GM19099 (cell line): Measurements from ENCODE around the gene UBTD1.

ENCODE experiments used
- POLR2A ChIP-seq: IDR thresholded peaks from 3 replicates; pipeline ENCODE4 v1.6.1; 2011; ENCODE audit warnings: low read depth; ENCODE audit not compliant: insufficient read length; ENCODE audit errors: extremely low read depth

UBTD1 gene

DNA sequence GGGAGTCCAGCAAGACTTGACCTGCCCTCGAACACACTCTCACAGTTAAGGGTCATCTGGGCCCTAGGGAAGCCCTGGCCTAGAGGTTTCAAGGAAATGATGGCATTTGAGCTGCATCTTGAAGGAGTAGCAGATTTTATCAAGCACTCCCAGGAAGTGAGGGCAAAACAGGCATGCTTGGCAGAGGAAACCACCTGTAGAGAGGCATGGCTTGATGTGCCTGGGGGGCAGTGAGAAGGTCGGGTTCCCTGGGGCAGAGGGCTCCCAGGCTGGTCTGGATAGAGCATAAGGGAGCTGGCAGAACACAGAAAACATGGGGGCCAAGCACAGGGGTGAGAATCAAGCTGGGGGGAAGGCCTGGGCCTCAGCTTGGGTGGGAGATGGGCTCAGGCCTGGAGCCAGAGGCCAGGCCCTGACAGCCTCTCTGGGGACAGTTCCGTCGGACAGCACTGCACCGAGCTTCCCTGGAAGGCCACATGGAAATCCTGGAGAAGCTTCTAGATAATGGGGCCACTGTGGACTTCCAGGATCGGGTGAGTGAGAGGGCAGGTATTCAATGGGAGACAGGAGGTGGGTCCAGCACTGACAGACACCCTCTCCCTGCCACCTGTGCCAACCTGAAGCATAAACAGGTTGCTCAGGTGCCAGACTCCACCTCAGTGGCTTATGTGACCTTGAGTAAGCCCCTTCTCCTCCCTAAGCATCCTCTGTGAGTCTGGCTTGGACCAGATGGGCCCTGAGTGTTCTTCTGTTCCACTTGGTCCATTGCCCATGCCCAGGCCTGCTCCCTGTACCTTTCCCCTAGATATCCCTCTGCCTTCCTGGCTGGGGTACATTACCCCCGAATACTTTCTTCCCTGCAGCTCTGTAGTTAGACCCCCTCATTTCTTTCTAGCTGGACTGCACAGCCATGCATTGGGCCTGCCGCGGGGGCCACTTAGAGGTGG, 82.0 kb downstream of the UBTD1 start:
- TF ChIP-seq POLR2A, result no peak

DNA sequence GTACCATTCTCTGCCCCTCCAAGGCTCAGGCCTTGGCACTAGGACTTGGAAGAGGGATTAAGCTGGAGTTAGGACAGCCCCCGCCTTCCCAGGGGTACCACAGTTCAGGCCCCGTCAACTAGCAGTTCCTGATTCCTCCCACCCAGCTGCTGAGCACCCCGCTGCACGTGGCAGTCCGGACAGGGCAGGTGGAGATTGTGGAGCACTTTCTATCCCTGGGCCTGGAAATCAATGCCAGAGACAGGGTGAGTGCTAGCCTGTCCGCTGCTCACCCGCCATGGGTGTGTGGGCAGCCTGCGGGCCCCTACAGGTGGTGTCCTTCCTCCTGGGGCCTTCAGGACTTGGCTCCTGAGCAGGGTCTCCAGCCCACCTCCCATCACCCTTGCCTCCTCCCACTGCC, 83.4 kb downstream of the UBTD1 start:
- no peak for TF ChIP-seq POLR2A

DNA sequence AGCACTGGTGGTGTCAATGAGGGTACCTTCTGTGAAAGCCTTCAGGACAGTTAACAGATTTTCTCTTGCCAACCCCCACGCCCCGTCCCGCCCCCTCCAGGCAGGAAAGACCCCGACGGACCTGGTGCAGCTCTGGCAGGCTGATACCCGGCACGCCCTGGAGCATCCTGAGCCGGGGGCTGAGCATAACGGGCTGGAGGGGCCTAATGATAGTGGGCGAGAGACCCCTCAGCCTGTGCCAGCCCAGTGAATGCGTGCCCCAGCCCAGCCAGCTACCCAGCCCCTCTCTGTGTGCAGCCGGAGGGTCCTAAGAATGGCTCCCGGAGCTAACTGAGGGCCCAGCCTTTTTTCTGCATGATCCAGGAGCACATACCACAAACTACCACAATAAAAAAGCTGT, 84.8 kb downstream of the UBTD1 start:
- TF ChIP-seq POLR2A, result no peak

DNA sequence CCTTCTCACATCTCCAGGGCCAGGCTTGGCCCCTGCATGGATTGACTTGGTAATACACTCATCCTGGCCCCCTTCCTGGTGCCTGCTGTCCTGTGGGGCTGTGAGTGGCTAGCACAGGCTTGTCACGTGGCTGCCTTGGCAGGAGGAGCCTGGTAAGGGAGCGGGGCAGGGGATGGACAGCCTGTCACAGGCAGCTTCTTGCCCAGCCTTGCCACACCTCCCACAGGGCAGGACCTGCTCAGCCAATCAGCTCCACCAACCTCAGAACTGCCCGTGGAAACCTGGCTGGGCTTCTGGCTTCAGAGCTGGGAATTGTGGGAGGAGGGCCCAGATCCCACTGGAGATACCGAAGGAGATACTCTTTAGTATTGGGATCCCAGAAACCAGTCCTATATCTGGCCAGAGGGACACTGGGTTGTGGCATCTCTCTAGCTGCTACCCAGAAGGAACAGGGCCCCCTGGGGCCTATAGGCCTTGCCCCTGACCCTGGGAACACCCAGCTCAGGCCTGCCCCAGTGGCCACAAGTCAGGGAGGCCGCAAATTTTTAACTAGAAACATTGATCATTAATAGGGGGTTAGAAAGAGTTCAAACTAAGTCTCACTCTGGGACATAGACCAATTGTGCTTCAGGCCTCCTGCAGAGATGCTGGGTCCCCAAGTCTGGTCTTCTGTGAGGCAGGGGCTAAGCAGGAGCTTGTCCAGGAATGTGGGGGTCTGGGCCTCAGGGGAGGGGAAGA, 85.5 kb downstream of the UBTD1 start, which contains the start of gene HOGA1:
HOGA1 (plus strand) TSS at position 330 of the 738 bp plus-strand sequence; CDS start at position 645, 315 bp downstream.
- no peak for TF ChIP-seq POLR2A

DNA sequence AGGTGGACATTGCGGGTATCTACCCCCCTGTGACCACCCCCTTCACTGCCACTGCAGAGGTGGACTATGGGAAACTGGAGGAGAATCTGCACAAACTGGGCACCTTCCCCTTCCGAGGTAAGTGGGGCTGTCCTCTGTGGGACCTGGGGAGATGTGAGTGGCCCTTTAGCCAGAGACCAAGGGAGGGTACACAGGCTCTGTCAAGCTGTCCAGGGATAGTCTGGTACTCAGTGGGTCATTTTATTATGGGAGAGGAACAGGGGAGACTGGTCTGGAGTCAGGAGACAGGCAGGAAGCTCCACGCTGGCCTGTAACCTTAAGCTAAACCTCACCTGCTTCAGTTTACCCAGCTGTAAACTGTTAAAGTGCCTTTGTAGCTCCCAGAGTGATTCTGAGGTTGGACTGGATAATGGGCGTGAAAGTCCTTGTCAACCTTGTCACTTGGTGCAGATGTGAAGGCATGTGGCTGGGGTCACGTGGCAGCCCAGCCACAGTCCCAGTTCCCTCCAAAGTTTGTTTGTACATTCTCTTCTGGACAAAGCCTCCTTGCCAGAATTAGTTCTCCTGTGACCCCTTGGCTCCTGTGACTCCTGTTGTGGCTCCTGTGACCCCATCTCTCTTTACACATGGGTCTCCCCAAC, 86.2 kb downstream of the UBTD1 start:
- no peak for TF ChIP-seq POLR2A

DNA sequence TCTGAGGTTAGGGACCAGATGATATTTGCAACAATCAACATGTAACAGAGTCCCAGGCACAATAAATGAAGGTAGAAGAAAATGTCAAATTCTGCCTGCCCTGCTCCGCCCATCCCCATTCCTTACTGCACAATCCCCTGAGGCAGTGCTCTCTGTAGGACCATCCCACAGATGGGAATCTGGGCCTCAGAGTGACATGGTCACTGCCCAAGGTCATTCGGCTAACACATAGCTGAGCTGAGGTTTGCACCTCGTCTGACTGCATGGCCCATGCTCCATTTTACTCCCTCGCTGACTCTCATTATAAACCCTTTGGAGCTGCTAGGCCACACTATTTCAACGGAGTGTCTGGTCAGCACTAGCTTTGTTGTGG, 86.7 kb downstream of the UBTD1 start:
- no peak for TF ChIP-seq POLR2A

DNA sequence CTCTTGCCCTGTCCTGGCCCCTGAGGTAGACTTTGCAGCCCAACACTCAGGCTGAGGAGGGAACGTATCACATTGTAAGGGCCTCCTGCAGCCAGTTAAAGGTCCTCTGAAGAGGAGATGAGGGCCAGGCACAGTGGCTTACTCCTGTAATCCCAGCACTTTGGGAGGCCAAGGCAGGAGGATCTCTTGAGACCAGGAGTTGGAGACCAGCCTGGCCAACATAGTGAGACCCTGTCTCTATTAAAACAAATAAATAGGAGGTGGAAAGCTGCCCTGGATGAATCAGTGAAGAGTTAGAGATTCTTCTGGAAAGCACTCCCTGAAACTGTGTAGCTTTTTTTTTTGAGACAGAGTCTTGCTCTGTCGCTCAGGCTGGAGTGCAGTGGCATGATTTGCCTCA, 88.5 kb downstream of the UBTD1 start:
- no peak for TF ChIP-seq POLR2A

DNA sequence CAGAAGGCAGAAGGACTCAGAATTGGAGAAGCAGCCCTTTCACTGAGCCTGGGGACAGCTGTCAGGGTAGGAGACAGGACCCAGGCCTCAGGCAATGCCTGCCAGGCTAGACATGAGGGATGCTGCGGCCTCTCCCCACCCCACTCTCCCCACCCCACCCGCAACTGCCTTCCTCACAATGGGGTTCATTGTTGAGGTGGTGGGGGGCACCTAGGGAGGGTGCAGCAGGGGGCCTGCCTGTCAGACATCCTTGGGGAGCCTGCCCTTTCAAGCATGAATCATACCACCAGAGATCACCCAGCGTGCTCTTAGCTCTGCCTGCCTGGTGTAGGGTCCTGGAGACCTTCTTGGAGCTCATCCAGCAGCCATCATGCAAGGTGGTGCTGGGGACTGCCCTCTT, 90.8 kb downstream of the UBTD1 start, which contains the start of gene C10orf62:
C10orf62 (plus strand) TSS at position 243 of the 400 bp plus-strand sequence. CDS start 177 bp downstream, outside the sequence.
- TF ChIP-seq POLR2A, result no peak

DNA sequence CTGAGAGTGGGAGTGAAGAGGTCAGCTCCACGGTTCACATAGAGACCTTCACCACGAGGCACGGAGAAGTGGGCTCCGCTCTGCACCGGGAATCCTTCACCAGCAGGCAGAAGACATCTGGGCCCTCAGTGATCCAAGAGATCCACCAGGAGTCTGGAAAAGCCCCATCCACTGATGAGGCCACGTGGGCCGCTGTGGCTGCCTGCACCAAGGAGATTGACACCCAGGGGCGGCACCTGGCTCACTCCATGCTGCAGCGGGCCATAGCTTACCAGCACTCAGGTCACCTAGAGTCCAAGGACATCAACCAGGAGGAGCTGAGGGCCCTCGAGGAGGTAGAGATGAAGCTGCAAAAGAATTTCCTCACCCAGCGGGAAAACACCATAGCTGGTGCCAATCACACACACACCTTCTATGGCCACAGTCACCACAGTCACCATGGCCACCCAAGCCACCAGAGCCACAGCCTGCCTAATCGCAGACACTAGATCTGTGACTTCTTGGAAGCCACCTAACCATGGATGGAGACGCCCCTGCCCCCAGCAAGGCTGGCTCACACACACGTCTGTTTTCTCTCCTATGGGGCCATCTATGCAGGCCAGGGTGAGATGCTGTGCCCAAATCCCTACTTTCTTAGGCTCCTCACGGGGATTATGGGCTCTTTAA, 91.5 kb downstream of the UBTD1 start:
- TF ChIP-seq POLR2A, result no peak

DNA sequence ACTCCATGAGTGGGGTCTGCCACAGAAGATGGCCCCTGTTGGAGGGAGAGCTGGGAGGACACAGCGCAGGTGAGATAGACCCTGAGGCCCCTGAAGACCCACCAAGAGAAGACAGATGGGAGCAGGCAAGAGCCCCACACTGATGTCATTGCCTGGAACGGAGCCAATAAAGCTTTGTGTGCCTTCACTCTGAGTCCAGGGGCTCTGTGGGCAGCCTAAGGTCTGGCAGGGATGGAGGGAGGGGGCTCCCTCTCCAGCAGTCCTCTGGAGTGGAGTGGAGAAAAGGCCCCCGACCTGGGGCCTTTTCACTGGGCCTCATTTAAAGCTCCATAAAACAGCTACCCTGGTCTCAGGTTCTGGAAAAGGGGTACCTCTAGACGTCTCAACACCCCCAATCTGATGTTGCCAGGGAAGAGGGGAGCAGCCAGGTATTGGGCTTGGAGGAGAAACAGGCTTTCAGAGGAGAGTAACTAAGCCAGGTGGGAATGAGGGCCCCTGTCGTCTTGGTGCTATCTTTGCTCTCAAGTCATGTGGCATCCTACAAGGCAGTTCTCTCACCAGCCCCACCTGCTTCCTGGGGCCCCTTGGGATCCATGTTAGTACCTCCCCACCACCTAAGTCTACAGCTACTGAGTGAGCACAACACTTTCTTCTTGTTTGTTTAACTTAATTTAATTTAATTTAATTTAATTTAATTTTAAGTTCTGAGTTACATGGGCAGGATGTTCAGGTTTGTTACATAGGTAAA, 92.2 kb downstream of the UBTD1 start:
- no peak for TF ChIP-seq POLR2A

DNA sequence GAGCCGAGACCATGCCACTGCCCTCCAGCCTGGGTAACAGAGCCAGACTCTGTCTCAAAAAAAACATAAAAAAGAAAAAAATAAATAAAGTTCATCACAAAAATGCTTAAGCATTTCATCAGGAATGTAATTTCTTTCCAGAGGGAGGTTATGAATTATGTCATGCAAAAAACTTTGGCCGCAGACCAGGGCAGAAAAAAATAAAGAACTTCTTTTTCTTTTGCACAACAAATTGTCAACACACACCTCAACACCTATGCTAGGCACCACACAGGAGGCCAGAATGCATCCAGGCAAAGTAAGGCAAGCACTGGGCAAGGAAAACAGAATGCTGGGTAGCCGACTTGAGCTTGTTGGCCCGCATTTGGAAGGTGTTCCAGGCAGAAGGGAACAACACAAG, 94.7 kb downstream of the UBTD1 start:
- TF ChIP-seq POLR2A, result no peak

DNA sequence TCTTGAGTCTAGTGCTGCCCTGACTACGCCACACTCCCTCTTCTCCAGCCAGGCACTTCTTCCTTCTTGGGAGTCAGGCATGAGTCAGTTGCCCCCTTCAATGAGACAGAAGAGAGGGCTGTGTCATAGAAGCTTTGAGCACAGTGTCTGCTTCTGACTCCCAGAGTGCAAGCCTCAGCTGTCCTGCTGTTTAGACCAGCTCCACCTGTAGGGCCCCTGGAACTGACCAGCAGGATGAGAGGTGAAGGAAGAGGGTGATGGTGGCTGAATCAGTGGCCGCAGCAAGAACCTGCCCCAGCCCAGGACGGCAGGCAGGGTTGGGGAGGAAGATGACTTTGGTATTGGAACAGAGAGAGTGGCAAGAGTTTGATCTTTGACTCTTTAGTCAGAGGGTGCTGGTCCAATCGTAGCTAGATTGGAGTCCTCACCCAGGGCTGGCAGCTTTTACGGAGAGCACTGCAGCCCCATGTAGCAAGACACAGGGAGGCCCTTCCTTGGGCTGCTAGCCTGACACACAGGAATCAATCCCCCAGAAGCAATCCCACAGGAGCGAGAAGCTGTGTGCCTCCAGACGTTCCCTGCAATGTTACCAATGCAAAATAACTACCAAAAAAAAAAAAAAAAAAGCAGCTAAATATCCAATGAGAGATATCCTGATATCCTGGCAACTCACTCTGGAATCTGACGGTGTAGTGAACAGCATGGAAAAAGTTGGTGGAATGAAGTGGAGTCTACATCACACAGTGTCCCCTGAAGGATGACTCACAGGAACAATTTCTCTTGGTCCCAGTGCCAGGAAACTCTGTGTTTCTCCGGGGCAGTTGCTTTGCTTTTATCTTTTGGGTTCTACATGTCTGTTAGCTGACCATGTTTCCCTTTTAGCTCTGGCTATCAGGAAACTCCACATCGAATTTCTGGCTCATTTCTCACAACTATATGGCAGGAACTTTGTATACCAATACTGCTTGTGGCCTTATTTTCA, 97.7 kb downstream of the UBTD1 start:
- TF ChIP-seq POLR2A, result no peak

DNA sequence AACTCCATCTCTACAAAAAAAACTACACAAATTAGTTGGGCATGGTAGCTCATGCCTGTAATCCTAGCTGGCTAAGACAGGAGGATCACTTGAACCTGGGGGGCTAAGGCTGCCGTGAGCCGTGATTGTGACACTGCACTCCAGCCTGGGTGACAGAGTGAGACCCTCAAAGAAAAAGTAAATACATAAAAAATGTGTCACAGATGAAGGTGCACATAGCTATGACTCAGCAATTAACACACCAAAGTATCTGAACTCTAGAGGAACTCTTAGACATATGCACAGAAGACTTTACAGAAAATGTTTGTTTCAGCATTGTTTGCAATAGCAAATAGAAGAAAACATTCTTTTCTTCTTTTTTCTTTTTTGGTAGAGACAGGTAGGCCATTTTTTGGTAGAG, 99.1 kb downstream of the UBTD1 start:
- TF ChIP-seq POLR2A, result no peak
